GM23338 (cell line): ENCODE results near the gene VAMP8. TPM values are rescaled to one million over a fixed set of nuclear protein-coding genes. Genes with fewer than 3 reads are reported as not detected.

ENCODE experiments used
- ATAC-seq: fragments of 200-7000 bp; cut with Tn5 transposase; 3 replicates; pipeline ENCODE4 v1.9.1; 2020
- DNase-seq: peaks from one replicate; pipeline ENCODE4 v3.0.0-alpha.2; 2015; ENCODE audit warnings: low spot score
- H2AFZ ChIP-seq: fragments of 200-600 bp; sonication (generic); 2 replicates; pipeline ENCODE4 v1.8.0; 2016; ENCODE audit warnings: antibody characterized with exemption, mild to moderate bottlenecking, moderate library complexity
- H3F3A ChIP-seq: fragments of 200-600 bp; sonication (generic); replicated peaks from 2 replicates; pipeline ENCODE4 v1.8.0; 2017; ENCODE audit warnings: antibody characterized with exemption, mixed run types, low read depth
- H3K27ac ChIP-seq: fragments of 200-600 bp; sonication (generic); 2 replicates; pipeline ENCODE4 v1.6.1; 2016; ENCODE audit warnings: low read depth
- H3K27me3 ChIP-seq: fragments of 200-600 bp; sonication (generic); 2 replicates; pipeline ENCODE4 v1.8.0; 2016; ENCODE audit warnings: mild to moderate bottlenecking, mixed run types, moderate library complexity; ENCODE audit not compliant: insufficient read depth
- H3K36me3 ChIP-seq: fragments of 200-600 bp; sonication (generic); 2 replicates; pipeline ENCODE4 v1.8.0; 2016; ENCODE audit warnings: mild to moderate bottlenecking; ENCODE audit not compliant: insufficient read depth
- H3K4me1 ChIP-seq: fragments of 200-600 bp; sonication (generic); 2 replicates; pipeline ENCODE4 v1.8.0; 2016; ENCODE audit warnings: mild to moderate bottlenecking, moderate library complexity; ENCODE audit not compliant: insufficient read depth
- H3K4me2 ChIP-seq: fragments of 200-600 bp; sonication (generic); 2 replicates; pipeline ENCODE4 v1.7.1; 2017; ENCODE audit warnings: mixed run types
- H3K4me3 ChIP-seq: fragments of 200-600 bp; sonication (generic); 2 replicates; pipeline ENCODE4 v1.6.1; 2016; ENCODE audit warnings: mixed run types
- H3K79me2 ChIP-seq: fragments of 200-600 bp; sonication (generic); replicated peaks from 2 replicates; pipeline ENCODE4 v1.8.0; 2017; ENCODE audit warnings: mild to moderate bottlenecking; ENCODE audit not compliant: insufficient read depth
- H3K9me2 ChIP-seq: fragments of 200-600 bp; sonication (generic); 2 replicates; pipeline ENCODE4 v1.8.0; 2017; ENCODE audit not compliant: insufficient read depth
- H4K20me1 ChIP-seq: fragments of 200-600 bp; sonication (generic); replicated peaks from 2 replicates; pipeline ENCODE4 v1.8.0; 2017; ENCODE audit warnings: mild to moderate bottlenecking; ENCODE audit not compliant: insufficient read depth
- H3K27ac Mint-ChIP-seq: 2 replicates; pipeline ENCODE4 v1.8.0; 2020; ENCODE audit warnings: inconsistent platforms, mild to moderate bottlenecking, moderate library complexity, mixed read lengths
- H3K27me3 Mint-ChIP-seq: 3 replicates; pipeline ENCODE4 v1.8.0; 2022; ENCODE audit warnings: low read depth, mild to moderate bottlenecking, moderate library complexity, mixed read lengths, inconsistent platforms; ENCODE audit not compliant: insufficient read depth, poor library complexity
- H3K36me3 Mint-ChIP-seq: 3 replicates; pipeline ENCODE4 v1.8.0; 2021; ENCODE audit warnings: low read depth, mild to moderate bottlenecking, inconsistent platforms, moderate library complexity, mixed read lengths
- H3K4me1 Mint-ChIP-seq: 3 replicates; pipeline ENCODE4 v1.8.0; 2020; ENCODE audit warnings: mild to moderate bottlenecking, inconsistent platforms, mixed read lengths
- H3K4me3 Mint-ChIP-seq: 3 replicates; pipeline ENCODE4 v1.8.0; 2021; ENCODE audit warnings: moderate library complexity, mild to moderate bottlenecking, inconsistent platforms, mixed read lengths
- H3K9me3 Mint-ChIP-seq: 3 replicates; pipeline ENCODE4 v1.8.0; 2020; ENCODE audit warnings: moderate library complexity, mild to moderate bottlenecking, inconsistent platforms, mixed read lengths
- CREB1 ChIP-seq: fragments of 250-450 bp; sonication (Bioruptor Pico); IDR thresholded peaks from 2 replicates; pipeline ENCODE4 v1.5.0; 2020; ENCODE audit warnings: low read depth, mild to moderate bottlenecking, moderate library complexity
- CTCF ChIP-seq, 2 experiments: fragments of 200-600 bp in 1 of 2; sonication (generic) in 1 of 2; conservative IDR thresholded peaks; 2 replicates each; pipeline versions ENCODE4 v1.5.1 to v1.6.1; 2016 to 2017; ENCODE audit warnings: antibody characterized with exemption in 2 of 2, low read depth in 2 of 2, mild to moderate bottlenecking in 2 of 2, moderate library complexity in 1 of 2
- ETS1 ChIP-seq: IDR thresholded peaks from 2 replicates; pipeline ENCODE4 v1.6.1; 2016; ENCODE audit warnings: antibody characterized with exemption
- EZH2 ChIP-seq: fragments of 200-600 bp; sonication (generic); IDR thresholded peaks from one replicate; pipeline ENCODE4 v1.8.0; 2017; ENCODE audit warnings: antibody characterized with exemption, mild to moderate bottlenecking, low read depth; ENCODE audit not compliant: unreplicated experiment
- EZH2phosphoT487 ChIP-seq: fragments of 200-600 bp; sonication (generic); IDR thresholded peaks from one replicate; pipeline ENCODE4 v1.8.1; 2018; ENCODE audit warnings: antibody characterized with exemption; ENCODE audit not compliant: unreplicated experiment
- JUNB ChIP-seq: IDR thresholded peaks from one replicate; pipeline ENCODE4 v1.6.1; 2016; ENCODE audit warnings: antibody characterized with exemption; ENCODE audit not compliant: unreplicated experiment
- NANOG ChIP-seq: IDR thresholded peaks from 2 replicates; pipeline ENCODE4 v1.6.1; 2016; ENCODE audit warnings: antibody characterized with exemption, borderline replicate concordance
- REST ChIP-seq: IDR thresholded peaks from one replicate; pipeline ENCODE4 v1.6.1; 2018; ENCODE audit warnings: antibody characterized with exemption; ENCODE audit not compliant: unreplicated experiment
- ZNF114 ChIP-seq: fragments of 250-450 bp; sonication (Bioruptor Pico); IDR thresholded peaks from 2 replicates; pipeline ENCODE4 v1.5.0; 2020; ENCODE audit warnings: mild to moderate bottlenecking, moderate library complexity
- ZNF462 ChIP-seq: fragments of 250-450 bp; sonication (Bioruptor Pico); IDR thresholded peaks from 2 replicates; pipeline ENCODE4 v1.5.0; 2020; ENCODE audit warnings: mild to moderate bottlenecking, moderate library complexity
- polyA plus RNA-seq: library from polyadenylated mRNA; unstranded; fragments of >200 nt; fragmentation: Nextera tagmentation; extraction: Ambion mirVana; gene quantifications from 2 replicates; pipeline ENCODE4 v1.2.1, GENCODE V29; 2016
- total RNA-seq: library from RNA; depleted of rRNA; stranded (reverse); fragments of >200 nt; shearing (Covaris generic); gene quantifications from 2 replicates; pipeline ENCODE4 v1.2.3, GENCODE V29; 2014

Gene VAMP8
- total and polyA plus RNA-seq, 2 experiments from 2014 or later, result 16.3 to 71.7 TPM

GRCh38 chr2:85578243-85579180 lies 1.1 kb downstream of the VAMP8 start (continued):
- TF ChIP-seq CTCF (conservative IDR thresholded peaks at IDR 0.05; ENCODE audit: low read depth in 2 of 2) (no peak), ZNF462 (CRISPR knock-in tag) (no peak), CREB1 (CRISPR knock-in tag) (no peak)

- Mint-ChIP-seq H3K36me3 (peaks cover 10% of the 10 kb centered on the region; the same call in 1 of the 3 replicates), H3K27ac (peak overlapping the region; percentile 61), H3K4me1 (peaks cover 30% of the 10 kb centered on the region), H3K27me3 (peaks cover 20% of the 10 kb centered on the region), H3K4me3 (peak overlapping the region; percentile 85), H3K9me3 (0 out of 3 replicates have a peak, but pooled peaks cover 3% of the 10 kb centered on the region)
- DNase-seq, result no peak
- Histone ChIP-seq H3K27ac (no peak overlapping the region), H3K4me1 (peaks cover 29% of the 10 kb centered on the region), H3F3A (peaks cover 9% of the 10 kb centered on the region; the same call in 1 of the 2 replicates), H3K79me2 (no peaks in the 10 kb centered on the region), H4K20me1 (no peaks in the 10 kb centered on the region), H3K9me2 (no peaks in the 10 kb centered on the region), H3K27me3 (peaks cover 12% of the 10 kb centered on the region), H3K36me3 (no peaks in the 10 kb centered on the region), H3K4me3 (no peak overlapping the region), H2AFZ (no peak overlapping the region), H3K4me2 (peak overlapping the region; percentile 82)
- ATAC-seq, result no peak
- TF ChIP-seq JUNB (no peak), ETS1 (no peak), EZH2phosphoT487 (no peak), REST (no peak), ZNF114 (CRISPR knock-in tag) (no peak), NANOG (no peak), EZH2 (no peak)
These were observed 2.0 kb downstream of the VAMP8 start for GRCh38 chr2:85579266-85579935.
